DMS153 (cell line): Measurements from ENCODE around the gene CRLF2.
"Not testable (repeated sequence)": the region's sequence is repeated elsewhere in the genome, so short reads cannot be mapped to it uniquely, and the experiment has no call there.

Source experiments
- DNase-seq: peaks from one replicate; lab custom pipeline; 2025; lab: John Stamatoyannopoulos, UW

The CRLF2 gene

GRCh38 chrX:1212532-1212931 is at the start of gene CRLF2:
CRLF2 (minus strand) TSS chrX:1212649; CDS start chrX:1212634, 15 bp downstream.
- DNase-seq = no peak

GRCh38 chrX:1261771-1262170 is 49.3 kb upstream of the CRLF2 start:
- not testable (repeated sequence) for DNase-seq

GRCh38 chrX:1261285-1261684 is 48.8 kb upstream of the CRLF2 start:
- no peak for DNase-seq

GRCh38 chrX:1252861-1253260 is 40.4 kb upstream of the CRLF2 start:
- DNase-seq = no peak

GRCh38 chrX:1249101-1249887 is 36.8 kb upstream of the CRLF2 start:
- DNase-seq = no peak

- no peak for DNase-seq
Observed at GRCh38 chrX:1248331-1249061, 36.0 kb upstream of the CRLF2 start.

GRCh38 chrX:1246816-1247215 is 34.4 kb upstream of the CRLF2 start:
- DNase-seq = no peak

- DNase-seq = no peak
Observed at GRCh38 chrX:1244164-1245076, 32.0 kb upstream of the CRLF2 start.

GRCh38 chrX:1242891-1243402 is 30.5 kb upstream of the CRLF2 start:
- DNase-seq = no peak

- not testable (repeated sequence) for DNase-seq
Observed at GRCh38 chrX:1240551-1240950, 28.1 kb upstream of the CRLF2 start.

GRCh38 chrX:1239681-1240142 is 27.3 kb upstream of the CRLF2 start:
- DNase-seq = no peak

GRCh38 chrX:1231850-1232465 is 19.5 kb upstream of the CRLF2 start:
- DNase-seq = no peak

- DNase-seq = not testable (repeated sequence)
Observed at GRCh38 chrX:1228101-1228500, 15.7 kb upstream of the CRLF2 start.

- no peak for DNase-seq
Observed at GRCh38 chrX:1226249-1226648, 13.8 kb upstream of the CRLF2 start.

- no peak for DNase-seq
Observed at GRCh38 chrX:1224954-1225353, 12.5 kb upstream of the CRLF2 start.

GRCh38 chrX:1223242-1223600 is 10.8 kb upstream of the CRLF2 start:
- no peak for DNase-seq

GRCh38 chrX:1222531-1223241 is 10.2 kb upstream of the CRLF2 start:
- no peak for DNase-seq

- no peak for DNase-seq
Observed at GRCh38 chrX:1221296-1221845, 8.9 kb upstream of the CRLF2 start.

GRCh38 chrX:1218286-1218685 is 5.8 kb upstream of the CRLF2 start:
- DNase-seq = no peak

- DNase-seq = no peak
Observed at GRCh38 chrX:1215123-1215823, 2.8 kb upstream of the CRLF2 start.
